H54 (cell line): ENCODE measurements around the gene AKT2.
A peak's percentile ranks its signal among the peaks of the same experiment; 100 is the strongest.
"Not testable (repeated sequence)": the region's sequence is repeated elsewhere in the genome, so short reads cannot be mapped to it uniquely, and the experiment has no call there.

Source experiments
- DNase-seq: peaks from one replicate; pipeline ENCODE4 v3.0.0; 2011; ENCODE audit warnings: low spot score, mixed read lengths; ENCODE audit not compliant: insufficient read length
- FAIRE-seq: peaks from 3 replicates; lab custom pipeline; 2011; peaks lifted over from hg19 to GRCh38; lab: Jason Lieb, UNC
- POLR2A ChIP-seq: IDR thresholded peaks from 2 replicates; pipeline ENCODE4 v1.6.1; 2011; ENCODE audit warnings: low read depth, mild to moderate bottlenecking, low read length

The AKT2 gene

GRCh38 chr19:40224342-40225150 lies 60.6 kb downstream of the AKT2 start:
- DNase-seq, result no peak
- FAIRE-seq, result no peak
- no peak for TF ChIP-seq POLR2A

GRCh38 chr19:40223135-40223822 lies 61.9 kb downstream of the AKT2 start:
- FAIRE-seq, result no peak
- no peak for TF ChIP-seq POLR2A
- no peak for DNase-seq

- FAIRE-seq, result peak; percentile 45
- TF ChIP-seq POLR2A, result no peak
- peak; percentile 100 for DNase-seq
These were observed 63.1 kb downstream of the AKT2 start for GRCh38 chr19:40221858-40222619.

GRCh38 chr19:40220674-40221073 lies 64.5 kb downstream of the AKT2 start:
- DNase-seq (no peak), FAIRE-seq (no peak)
- no peak for TF ChIP-seq POLR2A

- FAIRE-seq, result peak; percentile 84
These were observed 65.3 kb downstream of the AKT2 start for GRCh38 chr19:40219721-40220276.

GRCh38 chr19:40219029-40219428 lies 66.1 kb downstream of the AKT2 start:
- DNase-seq, FAIRE-seq: not testable (repeated sequence)

More at GRCh38 chr19:40219721-40220276, 65.3 kb downstream of the AKT2 start:
- no peak for TF ChIP-seq POLR2A
- DNase-seq, result peak; percentile 99

- FAIRE-seq, result no peak
- TF ChIP-seq POLR2A, result no peak
These were observed 66.9 kb downstream of the AKT2 start, which contains the start of gene TTC9B for GRCh38 chr19:40217934-40218890. Gene TTC9B (minus strand): TSS chr19:40218384. CDS start chr19:40218381, 3 bp downstream.

GRCh38 chr19:40217027-40217810 lies 67.9 kb downstream of the AKT2 start:
- no peak for FAIRE-seq
- 0 out of 2 replicates have a peak, but pooled peaks have one; percentile 0 for TF ChIP-seq POLR2A
- no peak for DNase-seq

More at GRCh38 chr19:40217934-40218890, 66.9 kb downstream of the AKT2 start, which contains the start of gene TTC9B:
- no peak for DNase-seq

GRCh38 chr19:40216777-40217026 lies 68.4 kb downstream of the AKT2 start:
- peak; percentile 9; the same call in 1 of the 2 replicates for TF ChIP-seq POLR2A
- DNase-seq (no peak), FAIRE-seq (no peak)

- DNase-seq (no peak), FAIRE-seq (no peak)
- no peak for TF ChIP-seq POLR2A
These were observed 69.0 kb downstream of the AKT2 start for GRCh38 chr19:40216013-40216776.

GRCh38 chr19:40214936-40215335 lies 70.2 kb downstream of the AKT2 start:
- DNase-seq (no peak), FAIRE-seq (no peak)
- TF ChIP-seq POLR2A, result no peak
